Fibroblast of mammary gland (primary cell): Measurements from ENCODE around the gene SLC6A9.

Experiments used
- DNase-seq: peaks from one replicate; pipeline ENCODE4 v3.0.0-alpha.2; 2010; ENCODE audit warnings: low read depth
- H3K4me3 ChIP-seq: 2 replicates; pipeline ENCODE4 v1.5.1; 2011; ENCODE audit warnings: low read depth, mild to moderate bottlenecking, low read length, moderate library complexity; ENCODE audit not compliant: control insufficient read depth
- CTCF ChIP-seq: conservative IDR thresholded peaks from 2 replicates; pipeline ENCODE4 v1.5.1; 2011; ENCODE audit warnings: low read depth, low read length, inconsistent platforms; ENCODE audit not compliant: control insufficient read depth, insufficient read depth

Gene SLC6A9

GRCh38 chr1:43998000-43998378 is 33.3 kb downstream of the SLC6A9 start:
- TF ChIP-seq CTCF = no peak
- H3K4me3 ChIP-seq = no peak overlapping the region
- no peak for DNase-seq

GRCh38 chr1:43997295-43997999 is 33.8 kb downstream of the SLC6A9 start:
- TF ChIP-seq CTCF = no peak
- no peak for DNase-seq
- no peak overlapping the region for H3K4me3 ChIP-seq

- no peak for TF ChIP-seq CTCF
- DNase-seq = no peak
- H3K4me3 ChIP-seq = no peak overlapping the region
These were observed 34.5 kb downstream of the SLC6A9 start for GRCh38 chr1:43996733-43997115.

- H3K4me3 ChIP-seq = no peak overlapping the region
- no peak for DNase-seq
- TF ChIP-seq CTCF = no peak
These were observed 35.1 kb downstream of the SLC6A9 start for GRCh38 chr1:43995984-43996732.

GRCh38 chr1:43994794-43995790 is 36.2 kb downstream of the SLC6A9 start:
- TF ChIP-seq CTCF = peak; percentile 51
- peak; percentile 47 for DNase-seq
- H3K4me3 ChIP-seq = no peak overlapping the region

GRCh38 chr1:43994071-43994470 is 37.2 kb downstream of the SLC6A9 start:
- H3K4me3 ChIP-seq = no peak overlapping the region
- no peak for DNase-seq
- TF ChIP-seq CTCF = no peak
